Adrenal gland (tissue), 5 donors: ENCODE data around the gene PRKRIP1.

Experiments
- CTCF ChIP-seq, 6 experiments: fragments of 450-650 bp in 4 of 6; fragments of 200-600 bp in 2 of 6; sonication (generic) in 1 of 6; IDR thresholded peaks; 1 replicate in 5 of 6; 2 replicates in 1 of 6; pipeline versions ENCODE4 v1.5.1 to v1.8.0; 2016 to 2021; ENCODE audit warnings: antibody characterized with exemption in 6 of 6, mild to moderate bottlenecking in 2 of 6, moderate library complexity in 1 of 6
- POLR2A ChIP-seq, 2 donors: fragments of 450-650 bp; IDR thresholded peaks; one replicate each; pipeline ENCODE4 v1.6.1; 2017; ENCODE audit warnings: antibody characterized with exemption in 2 of 2, mild to moderate bottlenecking in 2 of 2, moderate library complexity in 1 of 2
- donor health status: DM: no; HTN: no; CAD: no.

- TF ChIP-seq CTCF (IDR thresholded peaks at IDR 0.05) (no peak), POLR2A (IDR thresholded peaks at IDR 0.05) (no peak)
These were observed 13.2 kb downstream of the PRKRIP1 start for GRCh38 chr7:102409340-102409739.
